A172 (cell line): ENCODE measurements around the gene PTPN12. TPM values are rescaled to one million over a fixed set of nuclear protein-coding genes. Genes with fewer than 3 reads are reported as not detected.
"Not testable (repeated sequence)": the region's sequence is repeated elsewhere in the genome, so short reads cannot be mapped to it uniquely, and the experiment has no call there.

Experiments used
- DNase-seq: peaks from one replicate; pipeline ENCODE4 v3.0.0-alpha.2; 2015; ENCODE audit warnings: low spot score
- total RNA-seq: library from RNA; depleted of rRNA; stranded (reverse); fragments of >200 nt; shearing (Covaris generic); gene quantifications from 2 replicates; pipeline ENCODE4 v1.2.3, GENCODE V29; 2014

The PTPN12 gene
- total RNA-seq, 1 experiment from 2014 or later = 30.3 TPM

DNA sequence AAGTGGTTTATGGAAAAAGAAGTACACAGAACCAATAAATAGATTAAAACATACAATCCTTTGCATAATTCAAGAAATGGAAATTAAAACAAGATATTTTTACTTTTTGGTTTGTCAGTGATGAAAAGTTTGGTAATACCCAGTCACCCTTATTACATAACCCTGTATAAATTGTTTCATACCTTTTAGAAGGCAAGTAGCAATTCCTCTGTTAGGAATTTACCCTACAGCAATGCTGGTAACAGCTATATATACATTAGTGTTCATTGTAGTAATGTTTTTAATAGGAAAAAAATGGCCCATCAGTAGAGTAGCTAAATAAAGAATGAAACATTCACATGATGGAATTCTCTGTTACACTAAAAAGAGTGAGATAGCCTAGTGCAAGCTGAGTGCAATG is 42.7 kb downstream of the PTPN12 start:
- DNase-seq = no peak

DNA sequence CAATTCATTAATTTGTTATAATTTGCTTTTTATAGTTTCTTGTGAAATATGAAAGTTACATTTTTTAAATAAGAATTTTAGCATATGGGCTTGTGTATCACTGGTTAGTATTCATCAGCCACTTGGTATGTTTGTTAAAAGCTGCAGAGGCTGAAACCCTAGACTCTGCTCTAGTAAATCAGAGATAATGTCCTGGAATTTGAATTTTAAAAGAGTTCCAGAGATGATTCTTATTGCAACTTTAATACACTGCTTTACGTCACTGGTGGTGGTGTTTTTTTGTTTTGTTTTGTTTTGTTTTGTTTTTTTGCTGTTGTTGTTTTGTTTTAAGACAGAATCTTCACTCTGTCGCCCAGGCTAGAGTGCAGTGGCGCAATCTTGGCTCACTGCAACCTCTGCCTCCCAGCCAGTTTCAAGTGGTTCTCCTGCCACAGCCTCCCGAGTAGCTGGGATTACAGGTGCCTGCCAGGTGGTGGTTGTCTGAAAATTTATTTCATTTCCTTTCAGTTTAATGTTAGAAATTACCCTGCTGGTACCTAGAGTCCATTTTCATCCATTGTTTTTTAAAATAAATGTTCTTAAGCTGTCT is 43.8 kb downstream of the PTPN12 start:
- DNase-seq = no peak

DNA sequence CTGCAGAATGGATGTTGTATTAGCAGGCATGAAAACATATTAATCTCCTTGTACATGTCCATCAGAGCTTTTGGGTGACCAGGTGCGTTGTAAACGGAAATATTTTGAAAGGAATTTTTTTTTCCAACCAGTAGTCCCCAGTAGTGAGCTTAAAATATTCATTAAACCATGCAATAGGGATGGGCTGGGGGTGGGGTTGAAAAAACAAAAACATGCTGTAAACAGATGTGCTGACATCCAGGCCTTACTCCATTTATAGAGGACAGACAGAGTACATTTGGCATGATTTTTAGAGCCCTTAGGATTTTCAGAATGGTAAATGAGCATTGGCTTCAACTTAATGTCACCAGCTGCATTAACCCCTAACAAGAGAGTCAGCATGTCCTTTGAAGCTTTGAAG is 50.2 kb downstream of the PTPN12 start:
- no peak for DNase-seq

DNA sequence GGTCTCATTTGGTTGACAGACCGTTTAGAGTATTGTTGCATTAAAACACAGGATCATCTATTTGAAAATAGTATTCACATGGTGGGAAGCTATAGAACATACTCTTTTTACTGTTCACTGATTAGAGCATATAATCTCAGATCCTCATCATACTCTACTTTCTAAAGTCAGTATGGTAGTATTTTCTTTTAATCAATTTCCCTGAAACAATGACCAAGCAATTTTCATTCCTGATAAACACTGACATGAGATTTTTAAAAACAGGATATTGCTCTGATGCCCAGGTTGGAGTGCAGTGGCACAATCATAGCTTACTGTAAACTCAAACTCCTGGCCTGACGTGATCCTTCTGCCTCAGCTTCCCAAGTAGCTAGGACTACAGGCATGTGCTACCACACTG is 63.9 kb downstream of the PTPN12 start:
- DNase-seq = no peak

DNA sequence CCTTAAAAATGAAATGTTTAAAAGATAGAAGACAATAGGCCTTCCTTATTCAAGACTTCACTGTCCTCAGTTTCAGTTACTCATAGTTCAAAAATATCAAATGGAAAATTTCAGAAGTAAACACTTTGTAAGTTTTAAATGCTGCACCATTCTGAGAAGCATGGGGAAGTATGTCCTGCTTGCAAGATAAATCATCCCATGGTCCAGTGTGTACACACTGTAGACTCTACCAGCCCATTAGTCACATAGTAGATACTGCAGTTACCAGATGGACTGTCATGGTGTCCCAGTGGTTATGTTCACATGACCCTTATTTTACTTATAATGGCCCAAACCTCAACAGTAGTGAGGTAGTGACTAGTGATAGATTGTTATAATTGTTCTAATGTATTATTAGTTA is 69.5 kb downstream of the PTPN12 start:
- DNase-seq = no peak

DNA sequence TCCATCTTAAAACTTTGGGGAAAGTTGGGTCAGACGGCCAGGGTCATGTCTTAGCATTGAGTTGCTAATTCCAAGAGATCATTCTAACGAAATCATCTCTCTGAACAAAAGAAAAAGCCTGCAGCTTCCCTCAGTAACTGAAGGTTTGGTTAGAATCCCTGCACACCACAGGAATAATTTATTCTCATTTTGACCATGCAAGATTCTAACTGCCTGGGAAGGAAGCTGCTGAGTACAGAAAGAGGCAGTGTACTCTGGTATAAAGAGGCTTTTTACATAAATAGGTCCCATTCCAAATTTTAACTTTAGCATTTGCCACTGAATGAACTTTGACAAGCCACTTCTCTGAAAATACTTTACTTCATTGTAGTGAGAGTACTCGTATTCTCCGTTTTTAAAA is 82.2 kb downstream of the PTPN12 start:
- no peak for DNase-seq

DNA sequence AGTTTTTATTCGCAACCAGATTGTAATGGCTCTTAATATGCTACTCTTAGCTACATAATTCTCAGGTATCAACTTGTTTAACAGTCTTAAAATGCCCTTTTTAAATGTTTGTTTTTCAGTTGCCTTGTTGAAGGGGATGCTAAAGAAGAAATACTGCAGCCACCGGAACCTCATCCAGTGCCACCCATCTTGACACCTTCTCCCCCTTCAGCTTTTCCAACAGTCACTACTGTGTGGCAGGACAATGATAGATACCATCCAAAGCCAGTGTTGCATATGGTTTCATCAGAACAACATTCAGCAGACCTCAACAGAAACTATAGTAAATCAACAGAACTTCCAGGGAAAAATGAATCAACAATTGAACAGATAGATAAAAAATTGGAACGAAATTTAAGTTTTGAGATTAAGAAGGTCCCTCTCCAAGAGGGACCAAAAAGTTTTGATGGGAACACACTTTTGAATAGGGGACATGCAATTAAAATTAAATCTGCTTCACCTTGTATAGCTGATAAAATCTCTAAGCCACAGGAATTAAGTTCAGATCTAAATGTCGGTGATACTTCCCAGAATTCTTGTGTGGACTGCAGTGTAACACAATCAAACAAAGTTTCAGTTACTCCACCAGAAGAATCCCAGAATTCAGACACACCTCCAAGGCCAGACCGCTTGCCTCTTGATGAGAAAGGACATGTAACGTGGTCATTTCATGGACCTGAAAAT is 89.7 kb downstream of the PTPN12 start:
- DNase-seq = no peak

DNA sequence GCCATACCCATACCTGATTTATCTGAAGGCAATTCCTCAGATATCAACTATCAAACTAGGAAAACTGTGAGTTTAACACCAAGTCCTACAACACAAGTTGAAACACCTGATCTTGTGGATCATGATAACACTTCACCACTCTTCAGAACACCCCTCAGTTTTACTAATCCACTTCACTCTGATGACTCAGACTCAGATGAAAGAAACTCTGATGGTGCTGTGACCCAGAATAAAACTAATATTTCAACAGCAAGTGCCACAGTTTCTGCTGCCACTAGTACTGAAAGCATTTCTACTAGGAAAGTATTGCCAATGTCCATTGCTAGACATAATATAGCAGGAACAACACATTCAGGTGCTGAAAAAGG is 90.2 kb downstream of the PTPN12 start:
- peak; percentile 27 for DNase-seq

DNA sequence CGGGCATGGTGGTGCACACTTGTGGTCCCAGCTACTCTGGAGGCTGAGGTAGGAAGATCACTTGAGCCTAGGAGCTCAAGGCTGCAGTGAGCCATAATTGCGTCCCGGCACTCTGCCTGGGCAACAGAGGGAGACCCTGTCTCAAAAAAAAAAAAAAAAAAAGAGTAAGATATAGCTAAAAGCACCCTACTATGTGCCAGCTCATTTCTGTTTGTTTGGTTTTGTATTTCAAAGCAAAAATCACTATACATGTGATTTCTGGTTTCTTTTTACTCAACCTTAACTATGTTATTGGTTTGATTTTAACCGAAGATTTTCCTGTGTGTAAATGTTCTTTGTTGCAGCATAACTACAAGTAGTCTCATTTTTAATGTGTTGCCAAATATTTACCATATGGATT is 92.7 kb downstream of the PTPN12 start:
- DNase-seq = no peak

DNA sequence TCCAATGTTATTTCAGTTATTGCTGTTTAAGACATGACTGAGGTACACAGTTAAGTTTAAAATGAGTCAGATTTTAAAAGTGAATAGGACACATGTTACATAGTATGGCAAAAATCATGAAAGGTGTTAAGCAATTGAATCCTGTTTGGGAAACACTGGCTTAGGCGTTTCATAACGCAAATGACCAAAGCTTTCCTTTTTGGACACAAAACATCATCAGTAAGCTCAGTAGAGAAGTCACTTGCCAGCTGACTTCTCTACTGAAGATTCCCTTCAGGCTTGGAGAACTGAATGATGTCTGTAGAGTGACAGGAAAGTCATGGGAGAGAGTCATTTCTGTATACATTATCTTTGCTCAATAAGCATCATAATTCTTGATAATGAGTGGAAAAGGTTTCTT is 94.7 kb downstream of the PTPN12 start:
- no peak for DNase-seq

DNA sequence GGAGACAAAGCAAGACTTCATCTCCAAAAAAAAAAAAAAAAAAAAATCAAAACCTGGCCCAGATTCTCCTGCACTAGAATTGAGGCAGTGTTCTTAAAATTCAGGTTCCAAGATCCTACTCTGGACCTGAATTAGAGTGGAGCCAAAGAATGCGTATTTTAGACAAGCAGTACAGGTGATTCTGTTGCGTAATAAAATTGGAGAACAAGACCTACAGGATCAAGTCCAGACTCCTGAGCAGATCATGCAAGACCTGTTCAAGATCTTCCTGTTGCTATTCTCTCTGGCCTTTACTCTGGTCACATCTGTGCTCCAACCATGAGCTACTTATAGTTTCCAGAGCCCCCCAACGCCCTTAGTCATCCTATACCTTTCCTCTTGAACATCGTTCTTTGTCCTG is 107.7 kb downstream of the PTPN12 start:
- DNase-seq = no peak

DNA sequence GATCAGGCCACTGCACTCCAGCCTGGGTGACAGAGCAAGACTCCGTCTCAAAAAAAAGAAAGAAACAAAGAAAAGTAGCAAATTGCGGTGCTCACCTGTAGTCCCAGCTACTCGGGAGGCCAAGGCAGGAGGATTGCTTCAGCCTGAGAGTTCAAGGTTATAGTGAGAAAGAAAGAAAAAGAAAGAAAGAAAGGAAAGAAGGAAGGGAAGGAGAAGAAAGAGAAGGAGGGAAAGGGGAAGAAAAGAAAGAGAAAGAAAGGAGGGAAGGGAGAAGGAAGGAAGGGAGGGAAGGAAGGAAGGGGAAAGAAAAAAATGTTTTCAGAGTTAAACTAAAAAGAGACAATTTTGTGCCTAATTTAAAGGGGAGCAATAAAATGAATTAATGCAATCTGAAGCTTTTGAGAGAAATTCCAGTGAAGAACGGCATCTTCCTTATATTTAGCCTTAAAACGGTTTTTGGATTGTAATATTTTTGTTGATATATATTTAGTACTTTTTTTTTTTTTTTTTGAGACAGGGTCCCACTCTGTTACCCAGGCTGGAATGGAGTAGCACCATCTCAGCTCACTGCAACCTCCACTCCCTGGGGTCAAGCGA is 111.7 kb downstream of the PTPN12 start:
- no peak for DNase-seq

DNA sequence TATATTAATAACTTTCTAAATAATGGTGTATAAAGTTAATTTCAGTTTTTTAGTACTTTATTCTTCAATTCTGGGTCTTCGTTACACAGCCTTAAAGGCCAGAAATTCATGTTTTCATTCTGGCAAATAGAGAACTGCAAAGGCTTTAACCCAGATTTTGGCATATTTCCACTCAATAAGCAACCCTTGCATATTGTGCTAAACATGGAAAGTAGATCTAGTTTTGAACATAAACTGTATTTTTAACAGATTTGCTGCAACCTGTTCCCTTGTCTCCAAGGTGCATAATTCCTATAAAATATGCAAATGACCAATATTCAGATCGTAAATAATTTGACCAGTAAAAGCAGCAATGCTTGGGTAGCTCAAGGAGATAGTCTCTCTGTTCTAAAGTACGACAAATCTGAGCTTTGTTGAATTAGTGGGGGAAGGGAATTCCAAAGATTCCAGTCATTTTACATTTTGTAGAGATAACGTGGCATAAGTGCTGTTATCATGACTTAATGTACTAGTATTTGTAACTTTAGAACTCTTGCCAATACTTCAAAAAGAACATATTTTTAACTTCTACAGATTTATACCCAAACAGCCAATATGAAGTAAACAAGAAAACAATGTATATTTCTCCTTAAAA is 112.7 kb downstream of the PTPN12 start:
- DNase-seq = peak; percentile 49

DNA sequence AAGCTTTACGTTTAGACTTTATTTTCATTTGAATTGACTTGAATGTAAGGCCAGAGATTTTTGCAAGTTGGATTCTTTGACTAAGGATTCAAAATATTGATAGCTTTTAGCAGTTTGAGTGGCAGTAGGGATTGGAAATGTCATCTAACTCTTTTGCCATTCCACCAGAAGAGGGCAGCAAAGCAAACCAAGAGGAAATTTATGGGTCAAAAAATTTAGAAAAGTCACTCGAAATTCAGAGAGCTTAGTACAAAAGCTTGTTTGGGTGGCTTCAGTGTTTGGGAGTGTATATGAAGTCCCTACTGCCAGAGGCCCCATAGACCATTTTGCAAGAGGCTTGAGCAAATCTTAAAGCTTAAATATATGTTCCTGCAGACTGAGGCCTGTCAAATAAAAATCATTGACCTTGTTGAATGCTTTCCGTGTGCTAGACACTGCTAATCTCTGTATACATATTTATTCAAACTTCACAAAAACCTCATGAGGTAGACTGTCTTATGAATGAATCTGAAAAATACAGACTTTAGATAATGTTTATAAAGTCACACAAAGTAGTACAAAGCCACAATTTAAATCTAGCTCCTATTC is 114.6 kb downstream of the PTPN12 start:
- peak; percentile 26 for DNase-seq

DNA sequence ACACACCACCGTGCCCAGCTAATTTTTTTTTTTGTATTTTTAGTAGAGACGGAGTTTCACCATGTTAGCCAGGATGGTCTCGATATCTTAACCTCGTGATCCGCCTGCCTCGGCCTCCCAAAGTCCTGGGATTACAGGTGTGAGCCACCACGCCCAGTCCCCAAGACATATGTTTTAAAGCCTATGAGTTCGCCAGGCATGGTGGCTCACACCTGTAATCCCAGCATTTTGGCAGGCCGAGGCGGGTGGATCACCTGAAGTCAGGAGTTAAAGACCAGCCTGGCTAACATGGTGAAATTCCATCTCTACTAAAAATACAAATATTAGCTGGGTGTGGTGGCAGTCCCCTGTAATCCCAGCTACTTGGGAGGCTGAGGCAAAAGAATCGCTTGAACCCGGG is 115.7 kb downstream of the PTPN12 start:
- DNase-seq = not testable (repeated sequence)

DNA sequence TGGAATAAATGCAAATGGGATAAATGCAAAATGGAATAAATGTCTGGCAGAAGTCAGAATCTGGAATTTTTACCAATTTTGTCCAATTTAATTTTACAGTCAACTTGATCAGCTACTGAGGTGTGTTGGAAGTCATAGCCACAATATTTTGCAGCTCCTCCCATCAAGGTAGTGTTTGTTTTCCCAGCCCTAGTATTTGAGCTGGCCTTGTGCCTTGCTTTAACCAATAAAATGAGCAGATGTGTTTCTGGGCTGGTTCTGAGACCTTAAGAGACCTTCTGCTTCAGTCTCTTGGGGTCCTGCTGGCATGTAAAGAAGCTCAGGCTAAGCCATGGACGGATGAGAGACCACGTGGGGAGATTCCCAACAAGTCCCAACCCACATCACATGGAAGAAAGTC is 116.5 kb downstream of the PTPN12 start:
- DNase-seq = no peak

DNA sequence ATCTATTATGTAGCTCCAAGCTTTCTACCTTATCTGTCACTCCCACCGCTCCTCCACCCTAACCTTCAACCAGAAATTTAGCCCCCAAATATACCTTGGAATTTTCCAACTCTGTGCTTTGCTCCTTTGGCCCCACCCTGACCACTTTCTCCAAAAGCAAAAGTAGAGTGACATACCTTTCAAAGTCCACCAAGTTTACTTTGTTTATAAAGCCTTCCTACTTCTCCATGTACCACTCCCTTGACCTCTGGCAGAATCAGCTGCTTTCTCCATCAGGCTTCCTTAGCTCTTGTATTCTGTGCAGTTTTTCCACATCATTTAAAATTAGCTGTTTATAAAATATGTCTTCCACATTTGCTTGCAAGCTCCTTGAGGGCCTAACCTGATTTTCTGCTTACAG is 118.3 kb downstream of the PTPN12 start:
- no peak for DNase-seq

DNA sequence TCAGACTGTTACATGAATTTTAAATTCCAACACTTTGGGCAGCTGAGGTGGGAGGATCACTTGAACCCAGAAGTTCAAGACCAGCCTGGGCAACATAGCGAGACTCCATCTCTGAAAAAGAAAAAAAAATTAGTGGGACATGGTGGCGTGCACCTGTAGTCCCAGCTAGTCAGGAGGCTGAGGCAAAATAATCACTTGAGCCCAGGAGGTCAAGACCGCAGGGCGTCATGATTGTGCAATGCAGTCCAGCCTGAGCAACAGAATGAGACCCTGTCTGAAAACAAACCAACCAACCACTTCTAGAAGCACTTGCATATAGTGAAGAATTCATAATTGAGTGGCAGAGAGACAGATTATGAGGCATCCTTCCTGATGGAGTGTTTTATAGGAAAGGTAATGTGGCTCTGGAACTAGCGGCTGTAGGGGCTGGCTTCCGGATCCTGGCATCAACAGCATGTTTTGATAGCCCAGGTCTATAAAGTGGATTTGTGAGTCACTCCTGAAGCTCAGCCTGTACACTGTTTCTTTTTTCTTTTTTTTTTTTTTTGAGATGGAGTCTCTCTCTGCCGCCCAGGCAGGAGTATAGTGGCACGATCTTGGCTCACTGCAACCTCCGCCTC is 118.9 kb downstream of the PTPN12 start:
- peak; percentile 54 for DNase-seq

DNA sequence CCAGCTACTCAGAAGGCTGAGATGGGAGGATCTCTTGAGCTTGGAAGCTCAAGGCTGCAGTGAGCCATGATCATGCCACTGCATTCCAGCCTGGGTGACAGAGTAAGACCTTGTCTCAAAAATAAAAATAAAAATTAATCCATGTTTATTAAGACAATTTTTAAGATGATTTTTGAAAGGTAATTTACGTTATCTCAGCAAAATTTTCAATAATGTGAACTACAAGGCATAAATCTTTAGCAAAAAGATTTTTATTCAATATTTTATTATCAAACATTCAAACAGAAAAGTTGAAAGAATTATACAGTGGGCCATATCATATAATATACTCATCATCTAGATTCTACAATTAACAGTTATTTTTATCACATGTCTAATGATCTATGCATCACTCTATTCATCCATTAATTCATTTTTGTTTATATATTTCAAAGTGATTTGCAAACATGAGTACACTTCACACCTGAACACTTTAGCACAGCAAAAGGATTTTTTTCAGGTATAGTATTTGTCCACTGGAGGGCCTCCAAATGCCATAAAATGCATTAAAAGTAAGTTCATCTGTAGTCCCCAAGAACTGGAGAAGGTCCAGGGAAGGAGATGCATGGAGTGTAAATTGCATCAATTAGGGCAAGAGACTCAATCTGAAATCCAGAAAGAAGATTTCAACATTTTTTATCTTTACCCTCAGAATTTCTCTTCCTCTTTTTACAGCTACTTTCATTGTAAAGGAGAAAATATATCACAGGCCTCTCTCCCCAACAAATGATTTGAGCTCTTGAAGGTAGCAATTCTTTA is 120.5 kb downstream of the PTPN12 start:
- peak; percentile 65 for DNase-seq

DNA sequence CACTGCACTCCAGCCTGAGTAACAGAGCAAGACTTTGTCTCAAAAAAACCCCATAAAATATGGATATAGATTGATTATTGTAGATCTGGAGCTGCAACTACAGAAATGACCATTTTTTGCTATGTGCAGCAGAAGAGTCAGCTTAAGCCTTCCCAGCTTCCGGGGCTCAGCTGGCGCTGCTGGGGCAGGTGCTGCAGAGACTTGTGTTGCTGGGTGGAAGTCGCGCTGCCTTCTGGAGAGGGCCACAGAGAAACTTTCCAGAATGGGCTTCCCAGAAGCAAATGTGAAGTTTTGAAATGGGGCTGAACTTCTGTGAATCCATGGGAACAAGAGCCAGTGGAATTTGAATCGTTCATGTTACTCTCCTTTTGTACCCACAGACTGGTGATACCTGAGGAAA is 121.8 kb downstream of the PTPN12 start:
- DNase-seq = no peak

DNA sequence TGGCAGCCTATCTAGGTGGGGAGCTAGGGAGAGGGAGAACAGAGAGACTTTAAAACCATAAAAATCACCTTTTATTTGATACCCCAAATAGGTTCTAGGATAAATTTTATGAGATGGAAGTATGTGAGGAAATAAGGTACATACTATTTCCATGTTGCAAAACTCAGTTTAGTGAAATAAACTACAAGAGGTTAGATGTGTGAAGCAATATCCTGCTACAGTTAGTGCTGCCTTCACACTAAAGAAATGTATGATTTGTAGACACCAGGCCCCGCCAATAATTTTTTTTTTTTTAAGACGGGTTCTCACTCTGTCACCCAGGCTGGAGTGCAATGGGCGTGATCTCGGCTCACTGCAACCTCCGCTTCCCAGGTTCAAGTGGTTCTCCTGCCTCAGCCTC is 124.7 kb downstream of the PTPN12 start:
- DNase-seq = no peak
